Upper lobe of left lung (tissue), 4 donors: Measurements from ENCODE around the gene GRIK1.

Source experiments
- CTCF ChIP-seq, 6 experiments: fragments of 450-650 bp in 4 of 6; fragments of 200-600 bp in 2 of 6; sonication (generic) in 2 of 6; IDR thresholded peaks; one replicate each; pipeline ENCODE4 v1.5.1; 2016 to 2019; ENCODE audit warnings: antibody characterized with exemption in 6 of 6
- EP300 ChIP-seq, 4 donors: sonication (generic); formaldehyde crosslinking; IDR thresholded peaks; one replicate each; pipeline ENCODE4 v1.5.1; 2017; ENCODE audit warnings: antibody characterized with exemption in 4 of 4, control low read depth in 2 of 4
- POLR2A ChIP-seq, 4 donors: fragments of 450-650 bp; IDR thresholded peaks; one replicate each; pipeline ENCODE4 v1.5.1; 2016 to 2017; ENCODE audit warnings: antibody characterized with exemption in 4 of 4, mild to moderate bottlenecking in 2 of 4
- POLR2AphosphoS5 ChIP-seq, 2 donors: sonication (generic); formaldehyde crosslinking; IDR thresholded peaks; one replicate each; pipeline ENCODE4 v1.5.1; 2017; ENCODE audit warnings: antibody characterized with exemption in 2 of 2

- TF ChIP-seq CTCF (IDR thresholded peaks at IDR 0.05) (no peak), POLR2AphosphoS5 (IDR thresholded peaks at IDR 0.05) (no peak), POLR2A (IDR thresholded peaks at IDR 0.05) (no peak), EP300 (IDR thresholded peaks at IDR 0.05) (no peak)
Observed at GRCh38 chr21:29797155-29797554, 142.6 kb downstream of the GRIK1 start.
